Measurements from ENCODE around the gene FAM13A.

FAM13A gene

DNA sequence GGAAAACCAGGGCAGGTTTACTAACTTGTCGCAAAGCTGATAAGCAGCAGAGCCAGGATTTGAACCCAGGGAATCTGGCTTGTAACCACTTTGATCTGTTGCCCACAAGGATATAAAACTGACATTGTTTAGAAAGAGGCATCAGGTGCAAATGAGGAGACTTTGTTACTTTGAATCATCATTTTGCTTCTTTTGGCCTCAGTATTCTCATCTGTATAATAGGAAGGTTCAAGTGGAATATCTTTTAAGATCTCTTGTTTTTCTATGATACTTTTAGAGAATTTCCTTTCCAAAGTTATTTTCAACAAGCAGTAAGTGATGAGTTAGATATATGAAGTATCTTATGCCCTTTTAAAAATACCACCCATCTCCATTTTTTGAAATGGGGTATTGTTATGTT is 301.5 kb downstream of the FAM13A start:
- no peak for DNase-seq (ENCODE audit: low spot score)
- TF ChIP-seq, protein P1, sequence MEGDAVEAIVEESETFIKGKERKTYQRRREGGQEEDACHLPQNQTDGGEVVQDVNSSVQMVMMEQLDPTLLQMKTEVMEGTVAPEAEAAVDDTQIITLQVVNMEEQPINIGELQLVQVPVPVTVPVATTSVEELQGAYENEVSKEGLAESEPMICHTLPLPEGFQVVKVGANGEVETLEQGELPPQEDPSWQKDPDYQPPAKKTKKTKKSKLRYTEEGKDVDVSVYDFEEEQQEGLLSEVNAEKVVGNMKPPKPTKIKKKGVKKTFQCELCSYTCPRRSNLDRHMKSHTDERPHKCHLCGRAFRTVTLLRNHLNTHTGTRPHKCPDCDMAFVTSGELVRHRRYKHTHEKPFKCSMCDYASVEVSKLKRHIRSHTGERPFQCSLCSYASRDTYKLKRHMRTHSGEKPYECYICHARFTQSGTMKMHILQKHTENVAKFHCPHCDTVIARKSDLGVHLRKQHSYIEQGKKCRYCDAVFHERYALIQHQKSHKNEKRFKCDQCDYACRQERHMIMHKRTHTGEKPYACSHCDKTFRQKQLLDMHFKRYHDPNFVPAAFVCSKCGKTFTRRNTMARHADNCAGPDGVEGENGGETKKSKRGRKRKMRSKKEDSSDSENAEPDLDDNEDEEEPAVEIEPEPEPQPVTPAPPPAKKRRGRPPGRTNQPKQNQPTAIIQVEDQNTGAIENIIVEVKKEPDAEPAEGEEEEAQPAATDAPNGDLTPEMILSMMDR (IDR thresholded peaks at IDR 0.05; ENCODE audit: borderline replicate concordance, control extremely low read depth, extremely low read depth, insufficient read depth, missing control alignments), result no peak
- in situ Hi-C loops (cut with MboI; ENCODE audit: low sequenced_read_pairs, unreplicated experiment), result no loop called here

DNA sequence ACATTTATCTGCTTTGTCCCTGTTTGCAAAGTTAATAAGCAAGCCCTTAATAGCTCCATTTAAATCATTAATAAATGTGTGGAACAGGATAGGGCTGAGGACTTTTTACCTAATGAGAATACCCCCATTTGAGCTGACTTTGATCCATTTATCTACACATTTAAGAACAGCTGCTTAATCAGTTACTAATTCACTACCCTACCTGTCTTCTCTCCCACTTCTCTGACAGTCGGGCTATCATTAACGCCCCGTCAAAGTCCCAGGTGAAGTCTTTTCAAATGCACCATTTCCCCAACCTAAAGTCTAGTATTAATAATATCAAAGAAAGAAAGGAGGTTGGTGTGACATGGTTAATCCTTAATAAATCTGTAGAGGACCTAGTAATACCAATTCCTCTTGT is 302.2 kb downstream of the FAM13A start:
- in situ Hi-C loops (cut with MboI; ENCODE audit: low sequenced_read_pairs, unreplicated experiment), result no loop called here
- TF ChIP-seq, protein P1 (IDR thresholded peaks at IDR 0.05; ENCODE audit: borderline replicate concordance, control extremely low read depth, extremely low read depth, insufficient read depth, missing control alignments), result no peak
- DNase-seq (ENCODE audit: low spot score), result no peak

DNA sequence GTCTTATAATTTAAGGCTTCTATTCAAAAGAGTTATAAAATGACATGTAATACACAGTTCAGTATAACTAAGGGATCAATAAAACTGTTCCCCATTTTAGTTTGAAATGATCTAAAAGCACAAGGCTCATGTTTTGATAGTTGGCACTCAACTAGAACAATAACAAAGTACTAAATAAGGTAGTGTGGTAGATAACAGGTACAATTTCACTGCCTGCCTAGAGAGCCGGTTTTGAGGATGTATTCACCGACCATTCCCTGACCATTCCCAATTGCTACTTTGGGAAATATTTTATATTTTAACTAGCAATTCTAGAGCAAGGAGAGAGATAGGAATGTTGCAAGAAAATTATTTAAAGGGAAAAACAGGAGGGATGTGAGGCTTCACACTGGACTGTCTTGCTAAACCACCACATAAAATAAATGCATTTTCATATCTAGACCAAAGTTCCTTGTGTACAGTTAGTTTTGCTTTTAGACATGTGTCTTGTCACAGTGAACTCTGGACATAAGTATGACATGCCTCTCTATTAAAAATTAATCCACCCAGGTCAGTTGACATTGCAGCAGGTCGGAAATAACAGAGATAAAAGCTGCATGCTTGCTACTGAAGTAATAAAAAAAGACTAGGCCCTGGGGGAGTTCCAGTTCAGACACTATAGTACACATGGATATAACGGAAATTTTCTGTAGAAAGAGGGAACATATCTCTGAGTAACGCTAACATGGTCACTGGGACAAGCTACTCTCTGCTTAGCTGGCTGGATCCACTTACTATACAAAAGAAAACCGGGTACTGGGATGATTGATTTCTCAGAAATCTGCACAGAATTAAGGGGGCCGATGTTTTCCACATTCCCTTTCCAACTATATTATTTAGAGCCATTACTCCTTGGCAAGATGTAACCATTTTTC is 303.1 kb downstream of the FAM13A start:
- DNase-seq (ENCODE audit: low spot score), result no peak
- in situ Hi-C loops (cut with MboI; ENCODE audit: low sequenced_read_pairs, unreplicated experiment), result no loop called here
- TF ChIP-seq, protein P1 (IDR thresholded peaks at IDR 0.05; ENCODE audit: borderline replicate concordance, control extremely low read depth, extremely low read depth, insufficient read depth, missing control alignments), result no peak

DNA sequence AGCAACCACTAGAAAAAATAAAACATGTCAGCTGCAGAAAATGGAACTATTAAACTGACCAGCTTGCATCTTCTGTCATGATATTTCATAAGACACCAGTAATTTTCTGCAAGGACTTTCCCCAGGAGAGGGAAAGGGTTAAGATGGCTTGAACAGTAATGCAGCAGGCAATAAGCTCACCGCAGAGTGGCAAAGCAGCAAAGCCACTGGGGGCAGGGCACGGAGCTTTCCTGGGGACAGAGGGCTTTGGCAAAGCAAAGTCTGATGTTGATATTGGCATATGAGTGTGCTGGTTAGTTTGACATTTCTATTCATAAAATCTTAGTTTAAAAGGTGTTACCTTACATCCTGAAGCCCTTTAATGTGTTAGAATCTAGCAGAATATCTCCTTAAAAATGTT is 304.2 kb downstream of the FAM13A start:
- TF ChIP-seq, protein P1 (IDR thresholded peaks at IDR 0.05; ENCODE audit: borderline replicate concordance, control extremely low read depth, extremely low read depth, insufficient read depth, missing control alignments), result no peak
- DNase-seq (ENCODE audit: low spot score), result no peak
- in situ Hi-C loops (cut with MboI; ENCODE audit: low sequenced_read_pairs, unreplicated experiment), result no loop called here

DNA sequence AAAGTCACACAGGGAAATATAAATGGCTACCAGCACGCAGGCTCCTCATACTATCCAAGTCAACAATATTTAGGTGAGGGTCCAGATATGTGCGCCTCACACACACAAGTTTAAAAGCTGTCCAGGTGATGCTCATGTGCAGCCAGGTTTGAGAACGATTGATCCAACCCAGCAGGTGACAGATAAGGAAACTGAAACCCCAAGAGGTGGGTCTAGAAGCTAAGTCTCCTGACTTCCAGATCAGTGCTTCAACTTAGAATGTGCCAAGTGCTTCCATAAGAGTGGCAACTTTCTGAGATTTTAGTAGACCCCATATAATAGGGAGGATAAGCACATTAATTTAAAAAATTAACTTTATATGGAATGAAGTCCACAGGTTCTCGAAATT is 304.9 kb downstream of the FAM13A start:
- DNase-seq (ENCODE audit: low spot score), result no peak
- in situ Hi-C loops (cut with MboI; ENCODE audit: low sequenced_read_pairs, unreplicated experiment), result no loop called here
- TF ChIP-seq, protein P1 (IDR thresholded peaks at IDR 0.05; ENCODE audit: borderline replicate concordance, control extremely low read depth, extremely low read depth, insufficient read depth, missing control alignments), result no peak

DNA sequence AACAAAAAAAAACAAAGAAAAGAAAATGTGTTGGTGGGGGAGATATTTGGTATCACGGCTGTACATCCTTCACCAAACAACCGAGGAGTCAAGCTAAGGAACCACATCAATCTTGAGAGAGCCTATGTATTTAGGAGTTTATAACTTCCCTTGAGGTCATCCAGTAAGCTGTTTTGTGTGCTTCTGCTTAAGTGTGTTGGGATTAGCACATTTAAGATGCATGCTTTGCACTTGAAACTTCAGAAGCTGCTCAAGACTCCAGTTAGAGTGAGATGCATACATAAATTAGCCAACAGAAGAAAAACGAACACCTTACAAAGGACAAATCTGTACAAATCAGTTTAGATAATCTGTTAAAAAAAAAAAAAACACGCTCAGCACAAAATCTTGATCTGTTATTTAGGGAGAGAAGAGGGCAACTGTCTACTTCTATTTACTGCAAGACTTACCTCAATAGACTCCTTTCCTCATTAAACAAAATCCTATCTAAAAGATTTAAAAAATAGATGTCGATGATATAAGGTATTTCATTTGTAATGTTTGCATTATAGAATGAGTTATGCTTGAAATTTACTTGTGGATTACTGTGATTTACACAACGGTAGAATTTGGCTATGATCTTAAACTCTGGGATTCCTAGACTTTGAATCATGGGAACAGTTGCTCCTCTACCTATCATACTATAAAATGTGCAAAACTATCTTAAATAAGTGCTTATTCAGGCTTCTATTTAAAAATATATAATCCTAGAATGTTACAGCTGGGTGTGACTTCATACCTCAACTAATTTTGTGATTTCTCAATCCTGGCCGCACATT is 305.5 kb downstream of the FAM13A start:
- no peak for DNase-seq (ENCODE audit: low spot score)
- TF ChIP-seq, protein P1 (IDR thresholded peaks at IDR 0.05; ENCODE audit: borderline replicate concordance, control extremely low read depth, extremely low read depth, insufficient read depth, missing control alignments), result no peak
- in situ Hi-C loops (cut with MboI; ENCODE audit: low sequenced_read_pairs, unreplicated experiment), result no loop called here

Measured in GM13976 (cell line).